HG03354 (cell line): ENCODE data around the gene OR10H1.
"Not testable (repeated sequence)": the region's sequence is repeated elsewhere in the genome, so short reads cannot be mapped to it uniquely, and the experiment has no call there.

Experiments
- ATAC-seq: cut with Tn5 transposase; IDR thresholded peaks from one replicate; pipeline ENCODE4 v1.9.1; 2021; ENCODE audit warnings: mild to moderate bottlenecking; ENCODE audit not compliant: unreplicated experiment, poor library complexity, severe bottlenecking

Gene OR10H1

GRCh38 chr19:15776991-15777970 lies 38.2 kb downstream of the OR10H1 start:
- ATAC-seq = no peak

DNA sequence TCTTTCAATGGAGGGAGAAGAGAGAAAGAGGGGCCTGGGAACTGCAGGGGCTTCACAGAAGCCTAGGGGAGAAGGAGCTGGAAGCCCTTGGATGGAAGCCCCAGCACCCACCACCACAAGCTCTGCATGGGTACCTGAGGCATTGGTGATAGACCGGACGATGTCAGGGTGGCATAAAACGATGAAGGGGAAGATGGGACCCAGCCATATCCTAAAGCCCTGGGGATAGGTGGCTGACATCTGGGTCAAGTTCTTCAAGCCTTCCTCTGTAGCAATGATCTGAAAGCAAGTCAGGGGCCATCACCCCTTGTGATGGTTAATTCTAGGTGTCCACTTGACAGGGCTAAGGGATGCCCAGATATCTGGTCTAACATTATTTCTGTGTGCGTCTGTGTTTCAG lies 39.2 kb downstream of the OR10H1 start:
- ATAC-seq = no peak

DNA sequence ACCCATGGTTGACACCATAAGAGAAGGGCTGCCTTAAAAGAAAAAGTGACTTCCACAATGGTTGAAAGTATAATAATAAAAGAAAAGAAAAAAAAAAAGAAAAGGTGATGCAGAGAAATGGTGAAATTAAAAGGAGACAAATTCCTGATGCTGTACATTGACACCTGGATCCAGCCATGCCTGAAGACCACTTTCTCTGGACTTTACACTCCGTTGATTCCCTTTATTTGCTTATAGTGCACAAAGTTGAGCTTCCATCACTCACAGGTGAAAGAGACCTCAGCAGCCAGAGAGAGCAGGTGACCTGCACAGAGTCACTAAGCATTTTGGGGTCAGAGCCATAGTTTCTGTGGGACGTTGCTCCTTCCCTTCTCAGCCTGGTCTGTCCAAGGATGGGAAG lies 40.2 kb downstream of the OR10H1 start:
- ATAC-seq = no peak

DNA sequence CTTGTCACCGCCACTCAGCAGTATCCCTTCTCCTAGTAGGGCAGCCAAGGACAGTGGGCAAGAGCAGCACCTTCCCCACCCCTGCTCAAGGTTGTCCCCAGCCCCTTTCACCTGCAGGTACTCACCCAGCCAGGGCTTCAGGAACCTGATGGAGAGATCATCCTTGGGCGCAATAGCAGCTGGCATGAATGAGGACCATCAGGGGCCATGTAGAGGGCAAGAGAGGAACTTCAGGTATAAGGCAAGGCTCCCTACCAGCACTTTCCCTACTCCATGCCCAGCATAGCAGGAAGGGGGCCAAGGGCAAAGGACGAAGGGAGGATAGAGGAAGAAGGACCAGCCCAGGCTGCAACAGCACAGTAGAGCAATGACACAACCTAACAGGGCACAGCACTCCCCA lies 41.3 kb downstream of the OR10H1 start:
- ATAC-seq = not testable (repeated sequence)

- no peak for ATAC-seq
Observed at GRCh38 chr19:15769586-15769985, 45.9 kb downstream of the OR10H1 start.

GRCh38 chr19:15759962-15760565 lies 55.4 kb downstream of the OR10H1 start:
- no peak for ATAC-seq

DNA sequence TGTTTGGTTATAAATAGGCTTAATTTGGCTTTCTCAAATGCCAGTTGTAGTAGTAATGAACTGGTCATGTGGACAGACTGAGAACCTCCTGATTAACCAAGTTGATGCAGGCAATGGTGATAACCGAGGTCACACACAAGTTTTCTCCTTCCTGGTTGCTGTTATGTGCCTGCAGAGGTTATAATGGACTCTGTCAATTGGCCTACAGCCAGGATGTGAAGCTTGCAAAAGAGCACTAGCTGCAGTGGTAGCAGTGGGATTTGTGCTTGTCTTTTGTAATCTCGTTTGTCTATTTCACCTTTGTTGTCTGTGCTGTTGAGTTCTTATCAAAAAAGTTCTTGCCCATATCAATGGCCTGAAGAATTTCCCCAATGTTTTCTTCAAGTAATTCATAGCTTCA lies 57.1 kb downstream of the OR10H1 start:
- ATAC-seq = no peak
